NB4 (cell line): ENCODE measurements around the gene HSPE1.
"Not testable (repeated sequence)": the region's sequence is repeated elsewhere in the genome, so short reads cannot be mapped to it uniquely, and the experiment has no call there.

Experiments used
- DNase-seq: peaks from one replicate; pipeline ENCODE4 v3.0.0; 2010; ENCODE audit warnings: low read depth
- H3K4me3 ChIP-seq: one replicate; pipeline ENCODE4 v1.5.1; 2011; ENCODE audit warnings: mild to moderate bottlenecking, low read depth, low read length, moderate library complexity
- MAX ChIP-seq: IDR thresholded peaks from 2 replicates; pipeline ENCODE4 v1.6.1; 2011; ENCODE audit warnings: low read depth, low read length
- MYC ChIP-seq: IDR thresholded peaks from 2 replicates; pipeline ENCODE4 v1.6.1; 2011; ENCODE audit warnings: low read depth, low read length
- POLR2A ChIP-seq: IDR thresholded peaks from 2 replicates; pipeline ENCODE4 v1.6.1; 2011; ENCODE audit warnings: mild to moderate bottlenecking; ENCODE audit not compliant: insufficient read length; ENCODE audit errors: extremely low read depth
- TF ChIP-seq, protein P1 (sequence below): IDR thresholded peaks from one replicate; pipeline ENCODE4 v1.5.1; 2012; ENCODE audit warnings: low read depth, low read length

The HSPE1 gene

DNA sequence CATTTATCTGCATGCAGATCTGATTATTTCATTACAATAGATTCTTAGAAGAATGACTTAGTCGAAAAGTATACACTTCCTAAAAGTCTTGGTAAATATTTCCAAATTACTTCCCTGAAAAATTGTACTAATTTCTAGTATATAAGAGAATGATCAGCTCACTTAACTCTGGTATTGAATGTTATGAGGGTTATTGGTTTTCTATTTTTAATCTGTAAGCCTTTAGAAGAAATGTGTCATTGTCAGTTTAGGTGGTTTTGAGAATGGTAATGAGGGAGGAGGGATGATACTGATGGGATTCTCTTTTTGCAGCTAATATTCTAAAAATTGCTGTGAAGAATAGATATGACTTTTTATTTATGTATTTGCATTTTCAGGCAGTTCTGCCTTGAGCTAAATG is 39.6 kb downstream of the HSPE1 start:
- H3K4me3 ChIP-seq, result no peak overlapping the region
- no peak for DNase-seq
- TF ChIP-seq POLR2A, result no peak
- TF ChIP-seq MYC, result no peak
- TF ChIP-seq, protein P1, sequence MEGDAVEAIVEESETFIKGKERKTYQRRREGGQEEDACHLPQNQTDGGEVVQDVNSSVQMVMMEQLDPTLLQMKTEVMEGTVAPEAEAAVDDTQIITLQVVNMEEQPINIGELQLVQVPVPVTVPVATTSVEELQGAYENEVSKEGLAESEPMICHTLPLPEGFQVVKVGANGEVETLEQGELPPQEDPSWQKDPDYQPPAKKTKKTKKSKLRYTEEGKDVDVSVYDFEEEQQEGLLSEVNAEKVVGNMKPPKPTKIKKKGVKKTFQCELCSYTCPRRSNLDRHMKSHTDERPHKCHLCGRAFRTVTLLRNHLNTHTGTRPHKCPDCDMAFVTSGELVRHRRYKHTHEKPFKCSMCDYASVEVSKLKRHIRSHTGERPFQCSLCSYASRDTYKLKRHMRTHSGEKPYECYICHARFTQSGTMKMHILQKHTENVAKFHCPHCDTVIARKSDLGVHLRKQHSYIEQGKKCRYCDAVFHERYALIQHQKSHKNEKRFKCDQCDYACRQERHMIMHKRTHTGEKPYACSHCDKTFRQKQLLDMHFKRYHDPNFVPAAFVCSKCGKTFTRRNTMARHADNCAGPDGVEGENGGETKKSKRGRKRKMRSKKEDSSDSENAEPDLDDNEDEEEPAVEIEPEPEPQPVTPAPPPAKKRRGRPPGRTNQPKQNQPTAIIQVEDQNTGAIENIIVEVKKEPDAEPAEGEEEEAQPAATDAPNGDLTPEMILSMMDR, result no peak
- no peak for TF ChIP-seq MAX

DNA sequence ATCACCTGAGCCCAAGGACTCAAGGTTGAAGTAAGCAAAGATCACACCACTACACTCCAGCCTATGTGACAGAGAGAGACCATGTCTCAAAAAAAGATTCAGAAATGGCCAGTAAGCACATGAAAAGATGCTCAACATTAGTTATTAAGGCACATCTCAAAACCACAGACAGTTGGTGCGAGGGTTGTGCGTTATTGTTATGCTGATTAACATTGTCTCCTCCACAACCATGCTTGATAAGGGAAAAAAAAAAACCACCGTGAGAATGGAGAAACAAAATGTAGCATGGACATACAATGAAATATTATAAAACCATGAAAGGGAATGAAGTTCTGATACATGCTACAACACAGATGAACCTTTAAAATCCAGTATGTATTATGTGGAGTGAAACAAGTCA is 43.0 kb downstream of the HSPE1 start:
- no peak for DNase-seq
- H3K4me3 ChIP-seq, result no peak overlapping the region
- no peak for TF ChIP-seq MAX
- no peak for TF ChIP-seq POLR2A
- TF ChIP-seq, protein P1, result no peak
- TF ChIP-seq MYC, result no peak

- TF ChIP-seq POLR2A, result no peak
- TF ChIP-seq, protein P1, result no peak
- H3K4me3 ChIP-seq, result no peak overlapping the region
- DNase-seq, result no peak
These were observed 47.2 kb downstream of the HSPE1 start for GRCh38 chr2:197547163-197547900.

DNA sequence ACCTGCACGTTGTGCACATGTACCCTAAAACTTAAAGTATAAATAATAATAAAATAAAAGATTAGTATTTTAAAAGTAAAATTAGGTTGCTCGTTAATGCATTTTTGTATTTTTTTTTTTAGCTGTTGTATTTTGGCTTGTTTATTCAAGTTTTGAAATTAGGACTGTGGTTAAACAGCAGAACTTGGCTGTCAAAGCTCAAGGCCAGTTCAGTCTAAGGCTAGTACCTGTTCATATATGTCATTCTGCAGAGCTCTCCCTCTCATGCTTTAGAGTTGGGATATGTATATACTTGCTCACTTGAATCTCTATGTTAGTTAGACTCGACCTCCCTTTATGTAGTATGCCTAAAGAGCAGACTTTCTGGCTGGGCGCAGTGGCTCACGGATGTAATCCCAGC is 48.4 kb downstream of the HSPE1 start:
- DNase-seq, result no peak
- no peak overlapping the region for H3K4me3 ChIP-seq
- no peak for TF ChIP-seq MYC

GRCh38 chr2:197551260-197551659 is 51.1 kb downstream of the HSPE1 start:
- DNase-seq, H3K4me3 ChIP-seq: not testable (repeated sequence)
